ENCODE results near the gene PPARD. TPM values are rescaled to one million over a fixed set of nuclear protein-coding genes. Genes with fewer than 3 reads are reported as not detected.

Gene PPARD
- total RNA-seq, 1 experiment from 2014 or later = 38.4 TPM

- Histone ChIP-seq H3K4me1 (ENCODE audit: control insufficient read depth in 1 of 2, insufficient read depth in 2 of 2, low read length in 2 of 2) (no peaks in the 10 kb centered on the region), H3K4me3 (replicated peaks in 1 of 2; ENCODE audit: low read depth in 1 of 2, low read length in 2 of 2) (no peak overlapping the region), H3K27me3 (ENCODE audit: insufficient read depth, low read length) (no peaks in the 10 kb centered on the region), H3K36me3 (ENCODE audit: control insufficient read depth in 1 of 2, insufficient read depth in 2 of 2, low read length in 2 of 2) (peaks cover 10 to 11% of the 10 kb centered on the region in 2 experiments; a peak in 2 of 4 replicates), H2AFZ (ENCODE audit: low read depth, low read length, poor library complexity, severe bottlenecking) (no peak overlapping the region), H3K79me2 (ENCODE audit: insufficient read depth, low read length) (no peaks in the 10 kb centered on the region), H4K20me1 (ENCODE audit: insufficient read depth) (no peaks in the 10 kb centered on the region), H3K27ac (ENCODE audit: low read depth, low read length) (no peak overlapping the region), H3K4me2 (ENCODE audit: low read length) (no peak overlapping the region), H3K9me3 (ENCODE audit: control insufficient read depth in 1 of 2, insufficient read depth in 1 of 2, low read depth in 1 of 2, low read length in 2 of 2) (no peaks in the 10 kb centered on the region), H3K9ac (ENCODE audit: low read length) (no peak overlapping the region), H3K9me2 (ENCODE audit: insufficient read depth) (no peaks in the 10 kb centered on the region)
- no TSS peak for BruUV-seq (replicated peaks)
- intact Hi-C loops (cut with micrococcal nuclease) = no loop called here
- no peak for DNase-seq (ENCODE audit: low read depth, low spot score)
- no peak for ATAC-seq
- POLR2A ChIA-PET = no interaction called here
- CTCF ChIA-PET = no interaction called here
- RAD21 ChIA-PET (ENCODE audit: low non-redundant PET in 1 of 2, low total read pairs in 2 of 2, uncharacterized antibody in 2 of 2, unreplicated experiment in 2 of 2) = no interaction called here
- no peak for TF ChIP-seq CBX3 (IDR thresholded peaks at IDR 0.05; ENCODE audit: low read depth)
- TF ChIP-seq EGR1 (IDR thresholded peaks at IDR 0.05; ENCODE audit: low read depth) = no peak
- TF ChIP-seq EZH2 (IDR thresholded peaks at IDR 0.05) = no peak
- no peak for TF ChIP-seq SIN3A (IDR thresholded peaks at IDR 0.05; ENCODE audit: low read depth)
- no peak for TF ChIP-seq EZH2phosphoT487 (IDR thresholded peaks at IDR 0.05; ENCODE audit: borderline replicate concordance)
- no peak for TF ChIP-seq JUND (IDR thresholded peaks at IDR 0.05)
- TF ChIP-seq ELF1 (IDR thresholded peaks at IDR 0.05; ENCODE audit: borderline replicate concordance, low read depth) = no peak
- no peak for TF ChIP-seq ZBTB33 (IDR thresholded peaks at IDR 0.05; ENCODE audit: extremely low read depth, insufficient replicate concordance, low read length)
- TF ChIP-seq ZFX (IDR thresholded peaks at IDR 0.05) = no peak
- TF ChIP-seq YY1 (IDR thresholded peaks at IDR 0.05; ENCODE audit: extremely low read depth, insufficient replicate concordance, low read depth, low read length) = no peak
- no peak for TF ChIP-seq RAD21 (IDR thresholded peaks at IDR 0.05; ENCODE audit: low read depth)
- no peak for TF ChIP-seq SP1 (IDR thresholded peaks at IDR 0.05; ENCODE audit: low read depth)
- TF ChIP-seq ZNF274 (IDR thresholded peaks at IDR 0.05; ENCODE audit: low read depth, low read length) = no peak
- no peak for TF ChIP-seq POLR2A (IDR thresholded peaks at IDR 0.05; ENCODE audit: borderline replicate concordance, extremely low read depth, insufficient read depth, insufficient read length)
- TF ChIP-seq POLR2AphosphoS5 (IDR thresholded peaks at IDR 0.05; ENCODE audit: low read depth, low read length) = no peak
- TF ChIP-seq CTCF (IDR thresholded peaks at IDR 0.05 in 2 of 3, conservative IDR thresholded peaks at IDR 0.05 in 1 of 3; ENCODE audit: borderline replicate concordance in 1 of 3, insufficient read depth in 1 of 3, low read depth in 2 of 3, low read length in 2 of 3) = no peak
These were observed 22.3 kb upstream of the PPARD start for GRCh38 chr6:35320031-35320410.
